Nucleus accumbens (tissue), 56 donors: ENCODE results near the gene MBTD1.

Experiments used
- DNase-seq, 56 donors: peaks; one replicate each; lab custom pipeline; 2025; lab: John Stamatoyannopoulos, UW

MBTD1 gene

GRCh38 chr17:51152766-51153209, 107.1 kb downstream of the MBTD1 start:
- peak in 4 of 56 donors; percentile 38 to 45 (median 38) for DNase-seq

- no peak for DNase-seq
Observed at GRCh38 chr17:51150932-51151331, 108.9 kb downstream of the MBTD1 start.

- DNase-seq = no peak
Observed at GRCh38 chr17:51149163-51149562, 110.7 kb downstream of the MBTD1 start.

GRCh38 chr17:51147650-51148049, 112.2 kb downstream of the MBTD1 start:
- DNase-seq = no peak

- DNase-seq = no peak
Observed at GRCh38 chr17:51144266-51145022, 115.4 kb downstream of the MBTD1 start.

- no peak for DNase-seq
Observed at GRCh38 chr17:51142597-51142996, 117.3 kb downstream of the MBTD1 start.

- no peak for DNase-seq
Observed at GRCh38 chr17:51135956-51136355, 123.9 kb downstream of the MBTD1 start.

GRCh38 chr17:51133365-51133764, 126.5 kb downstream of the MBTD1 start:
- DNase-seq = no peak

- DNase-seq = no peak
Observed at GRCh38 chr17:51132964-51133319, 126.9 kb downstream of the MBTD1 start.

GRCh38 chr17:51128076-51128475, 131.8 kb downstream of the MBTD1 start:
- no peak for DNase-seq
